B cell (primary cell): Measurements from ENCODE around the gene RGSL1. TPM values are rescaled to one million over a fixed set of nuclear protein-coding genes. Genes with fewer than 3 reads are reported as not detected.

Experiments
- ATAC-seq: fragments of 200-7000 bp; cut with Tn5 transposase; one replicate; pipeline ENCODE4 v1.10.0; 2021; ENCODE audit warnings: low read depth, mild to moderate bottlenecking, moderate number of reproducible peaks, moderate library complexity
- CTCF ChIA-PET: fragments of 350-600 bp; sonication (Branson Sonifier 250); formaldehyde crosslinking; loops from one replicate; lab custom pipeline; 2021; ENCODE audit warnings: antibody characterized with exemption, inconsistent platforms; lab: Charles Lee
- POLR2A ChIA-PET: fragments of 350-600 bp; sonication (Branson Sonifier 250); formaldehyde crosslinking; loops from one replicate; lab custom pipeline; 2021; ENCODE audit warnings: antibody characterized with exemption; lab: Charles Lee
- DNase-seq: peaks from one replicate; pipeline ENCODE4 v3.0.0; 2013
- H2AFZ ChIP-seq: 2 replicates; pipeline ENCODE4 v1.6.1; 2012; ENCODE audit warnings: mild to moderate bottlenecking, low read depth, low read length; ENCODE audit not compliant: insufficient read depth, poor library complexity, severe bottlenecking
- H3K27ac ChIP-seq, 2 donors: 1 replicate in 1 of 2; 2 replicates in 1 of 2; pipeline ENCODE4 v1.5.1; 2012 to 2013; ENCODE audit warnings: low read length in 2 of 2, mild to moderate bottlenecking in 2 of 2, moderate library complexity in 1 of 2
- H3K27me3 ChIP-seq, 4 experiments: fragments of 200-600 bp in 1 of 4; sonication (generic) in 1 of 4; replicated peaks in 1 of 4; 1 replicate in 2 of 4; 2 replicates in 2 of 4; pipeline versions ENCODE4 v1.6.1 to v1.7.0; 2013 to 2016; ENCODE audit warnings: low read length in 3 of 4, mild to moderate bottlenecking in 2 of 4, mixed read lengths in 1 of 4, moderate library complexity in 1 of 4; ENCODE audit not compliant: insufficient read depth in 4 of 4, control insufficient read depth in 3 of 4; ENCODE audit errors: control extremely low read depth in 1 of 4
- H3K36me3 ChIP-seq, 2 experiments: replicated peaks in 1 of 2; 1 replicate in 1 of 2; 2 replicates in 1 of 2; pipeline versions ENCODE4 v1.6.1 to v1.7.1; 2013; ENCODE audit warnings: low read length in 1 of 2; ENCODE audit not compliant: insufficient read depth in 2 of 2, control insufficient read depth in 1 of 2; ENCODE audit errors: control extremely low read depth in 1 of 2, extremely low read depth in 1 of 2
- H3K4me1 ChIP-seq, 2 donors: fragments of 200-600 bp in 1 of 2; sonication (generic) in 1 of 2; 1 replicate in 1 of 2; 2 replicates in 1 of 2; pipeline versions ENCODE4 v1.5.1 to v1.6.1; 2013 to 2017; ENCODE audit warnings: low read length in 2 of 2; ENCODE audit not compliant: control insufficient read depth in 2 of 2, insufficient read depth in 2 of 2
- H3K4me2 ChIP-seq: replicated peaks from 2 replicates; pipeline ENCODE3; 2012; ENCODE audit warnings: mild to moderate bottlenecking, low read depth, low read length; ENCODE audit not compliant: poor library complexity, severe bottlenecking
- H3K4me3 ChIP-seq, 5 experiments: fragments of 200-600 bp in 1 of 5; sonication (generic) in 1 of 5; 1 replicate in 3 of 5; 2 replicates in 2 of 5; pipeline versions ENCODE4 v1.5.1 to v1.7.0; 2011 to 2016; ENCODE audit warnings: low read length in 4 of 5, mild to moderate bottlenecking in 4 of 5, low read depth in 2 of 5, control low read depth in 1 of 5, moderate library complexity in 1 of 5; ENCODE audit not compliant: insufficient read depth in 1 of 5; ENCODE audit errors: control extremely low read depth in 1 of 5, extremely low read depth in 1 of 5
- H3K79me2 ChIP-seq: fragments of 200-600 bp; sonication (generic); one replicate; pipeline ENCODE4 v1.6.0; 2016; ENCODE audit warnings: low read length; ENCODE audit not compliant: control insufficient read depth, insufficient read depth
- H3K9ac ChIP-seq: fragments of 200-600 bp; sonication (generic); 2 replicates; pipeline ENCODE4 v1.6.1; 2017; ENCODE audit warnings: mild to moderate bottlenecking, low read length, moderate library complexity
- H3K9me3 ChIP-seq, 3 donors: one replicate each; pipeline versions ENCODE4 v1.6.1 to v1.7.1; 2013; ENCODE audit warnings: low read length in 2 of 3; ENCODE audit not compliant: control insufficient read depth in 2 of 3, insufficient read depth in 1 of 3; ENCODE audit errors: control extremely low read depth in 1 of 3
- H4K20me1 ChIP-seq: 2 replicates; pipeline ENCODE4 v1.6.0; 2012; ENCODE audit warnings: mild to moderate bottlenecking, low read length; ENCODE audit not compliant: insufficient read depth, control insufficient read depth, poor library complexity, severe bottlenecking
- H3K27ac Mint-ChIP-seq: one replicate; pipeline ENCODE4 v1.8.0; 2021; ENCODE audit warnings: mixed read lengths
- H3K27me3 Mint-ChIP-seq: one replicate; pipeline ENCODE4 v1.8.0; 2021; ENCODE audit warnings: mixed read lengths
- H3K4me1 Mint-ChIP-seq: one replicate; pipeline ENCODE4 v1.8.0; 2021; ENCODE audit warnings: mixed read lengths
- H3K4me3 Mint-ChIP-seq: one replicate; pipeline ENCODE4 v1.8.0; 2021; ENCODE audit warnings: mixed read lengths
- H3K9me3 Mint-ChIP-seq: one replicate; pipeline ENCODE4 v1.8.0; 2022; ENCODE audit warnings: mixed read lengths; ENCODE audit not compliant: insufficient read depth
- EZH2 ChIP-seq: IDR thresholded peaks from 2 replicates; pipeline ENCODE4 v1.6.1; 2012; ENCODE audit warnings: borderline replicate concordance, low read depth, mild to moderate bottlenecking, moderate library complexity, low read length; ENCODE audit not compliant: insufficient read depth, poor library complexity, severe bottlenecking
- WGBS: methylation state at CpG from one replicate; pipeline ENCODE4 v1.1.5; 2013; ENCODE audit warnings: missing lambda C conversion rate; ENCODE audit not compliant: insufficient coverage; 5-methylcytosine and 5-hydroxymethylcytosine counted together
- intact Hi-C: fragments of 100-400 bp; cut with micrococcal nuclease; formaldehyde crosslinking; loops from one replicate; pipeline ENCODE4 v1.10.0; 2022
- polyA minus RNA-seq: library from RNA; depleted of rRNA, polyadenylated mRNA; stranded (reverse); fragments of >200 nt; gene quantifications from 2 replicates; pipeline ENCODE4 v1.2.3, GENCODE V29; 2012
- polyA plus RNA-seq: library from polyadenylated mRNA; depleted of rRNA; stranded (reverse); fragments of >200 nt; gene quantifications from 2 replicates; pipeline ENCODE4 v1.2.3, GENCODE V29; 2012
- total RNA-seq, 2 donors: library from RNA; stranded (reverse); fragments of 120-200 nt in 1 of 2; gene quantifications; 1 replicate in 1 of 2; 2 replicates in 1 of 2; pipeline versions ENCODE4 v1.2.3 to v1.2.4, GENCODE V29; 2013 to 2022
- TF ChIP-seq, protein P1 (sequence below): fragments of 200-600 bp; IDR thresholded peaks from one replicate; pipeline ENCODE4 v1.8.0; 2022; ENCODE audit warnings: antibody characterized with exemption, mild to moderate bottlenecking

The RGSL1 gene
- total RNA-seq (not detected in 2 replicates), polyA plus RNA-seq (not detected in 2 replicates), polyA minus RNA-seq (not detected in 2 replicates)
- not detected for total RNA-seq (2013)

DNA sequence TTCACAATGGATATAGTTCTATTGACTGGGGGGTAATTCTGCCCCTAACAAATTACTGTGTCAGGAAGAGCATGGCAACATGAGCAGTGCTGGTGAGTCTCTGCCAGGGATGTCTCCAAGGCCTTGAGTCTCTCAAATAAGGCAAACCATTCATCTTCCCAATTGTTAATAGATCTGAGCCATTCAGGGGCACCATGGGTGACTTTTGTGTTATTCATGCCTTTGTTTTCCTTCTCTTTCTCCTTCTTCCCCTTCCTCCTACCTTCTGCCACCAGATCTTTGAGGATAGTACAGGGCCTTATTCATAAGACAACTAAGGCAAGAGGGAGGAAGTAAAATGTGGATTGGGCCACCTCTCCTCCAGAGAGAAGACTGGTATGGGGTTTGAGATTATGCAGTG, at the start of gene RGSL1:
Gene RGSL1, plus strand, starts transcription at position 60 of the 400 bp plus-strand sequence. Its CDS starts 20 bp downstream, at position 80.
- no peaks in the 10 kb centered on the region for H3K9me3 Mint-ChIP-seq
- DNase-seq = no peak
- H3K36me3 ChIP-seq = no peaks in the 10 kb centered on the region
- H3K4me1 ChIP-seq = peaks cover 0 to 3% of the 10 kb centered on the region in 2 donors
- no peak for ATAC-seq
- intact Hi-C loops = no loop called here
- H3K27me3 ChIP-seq = no peaks in the 10 kb centered on the region
- H2AFZ ChIP-seq = no peak within 1 kb of the TSS
- H3K27ac Mint-ChIP-seq = no peak within 1 kb of the TSS
- ChIA-PET POLR2A (no interaction called here), CTCF (interaction anchor here (2.9 kb wide), 1 partner anchor 145 kb away, joined by 19 read pairs; no protein-coding TSS in a partner anchor)
- no peak within 1 kb of the TSS for H3K4me3 Mint-ChIP-seq
- no peak within 1 kb of the TSS for H3K4me2 ChIP-seq
- H3K79me2 ChIP-seq = no peaks in the 10 kb centered on the region
- no peak within 1 kb of the TSS for H3K27ac ChIP-seq
- H3K9me3 ChIP-seq = no peaks in the 10 kb centered on the region
- H3K9ac ChIP-seq = no peak within 1 kb of the TSS
- no peaks in the 10 kb centered on the region for H4K20me1 ChIP-seq
- no peaks in the 10 kb centered on the region for H3K27me3 Mint-ChIP-seq
- TF ChIP-seq, protein P1, sequence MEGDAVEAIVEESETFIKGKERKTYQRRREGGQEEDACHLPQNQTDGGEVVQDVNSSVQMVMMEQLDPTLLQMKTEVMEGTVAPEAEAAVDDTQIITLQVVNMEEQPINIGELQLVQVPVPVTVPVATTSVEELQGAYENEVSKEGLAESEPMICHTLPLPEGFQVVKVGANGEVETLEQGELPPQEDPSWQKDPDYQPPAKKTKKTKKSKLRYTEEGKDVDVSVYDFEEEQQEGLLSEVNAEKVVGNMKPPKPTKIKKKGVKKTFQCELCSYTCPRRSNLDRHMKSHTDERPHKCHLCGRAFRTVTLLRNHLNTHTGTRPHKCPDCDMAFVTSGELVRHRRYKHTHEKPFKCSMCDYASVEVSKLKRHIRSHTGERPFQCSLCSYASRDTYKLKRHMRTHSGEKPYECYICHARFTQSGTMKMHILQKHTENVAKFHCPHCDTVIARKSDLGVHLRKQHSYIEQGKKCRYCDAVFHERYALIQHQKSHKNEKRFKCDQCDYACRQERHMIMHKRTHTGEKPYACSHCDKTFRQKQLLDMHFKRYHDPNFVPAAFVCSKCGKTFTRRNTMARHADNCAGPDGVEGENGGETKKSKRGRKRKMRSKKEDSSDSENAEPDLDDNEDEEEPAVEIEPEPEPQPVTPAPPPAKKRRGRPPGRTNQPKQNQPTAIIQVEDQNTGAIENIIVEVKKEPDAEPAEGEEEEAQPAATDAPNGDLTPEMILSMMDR = no peak
- TF ChIP-seq EZH2 = no peak
- peaks cover 2% of the 10 kb centered on the region for H3K4me1 Mint-ChIP-seq
- no peak within 1 kb of the TSS for H3K4me3 ChIP-seq

DNA sequence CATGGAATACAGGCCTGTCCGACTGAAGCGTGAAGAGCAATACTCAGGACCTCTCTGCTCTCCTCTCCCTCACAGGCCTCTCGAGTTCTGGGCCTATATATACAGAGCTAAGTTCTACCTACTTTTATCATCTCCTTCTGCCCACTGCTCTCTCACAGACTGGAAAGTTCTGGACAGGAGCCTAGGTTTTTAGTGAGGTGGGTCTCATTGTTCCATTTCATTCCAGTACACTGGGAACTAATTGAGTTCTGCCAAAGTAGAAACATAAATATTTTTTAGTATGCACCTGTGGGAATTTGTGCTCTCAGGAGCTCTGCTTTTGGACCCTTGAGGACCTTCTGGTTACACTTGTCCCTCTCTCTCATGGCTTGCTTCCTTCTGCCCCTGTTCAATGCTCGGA, 49.4 kb upstream of the RGSL1 start, which contains the start of gene TEDDM1:
Gene TEDDM1, minus strand, starts transcription at position 101 of the 400 bp plus-strand sequence. CDS start 182 bp downstream, outside the sequence.
- WGBS = 94% methylated on average over 3 of the region's 4 CpGs
- Mint-ChIP-seq H3K27ac (no peak within 1 kb of the TSS), H3K4me1 (peaks cover 2% of the 10 kb centered on the region)

More for the DNA sequence above, 49.4 kb upstream of the RGSL1 start, which contains the start of gene TEDDM1:
- Histone ChIP-seq H3K4me3 (no peak within 1 kb of the TSS), H3K36me3 (no peaks in the 10 kb centered on the region), H3K27ac (no peak within 1 kb of the TSS), H3K79me2 (no peaks in the 10 kb centered on the region), H3K9me3 (no peaks in the 10 kb centered on the region), H3K4me2 (no peak within 1 kb of the TSS), H3K4me1 (peaks cover 3 to 4% of the 10 kb centered on the region in 2 donors), H2AFZ (no peak within 1 kb of the TSS), H3K9ac (no peak within 1 kb of the TSS), H4K20me1 (no peaks in the 10 kb centered on the region), H3K27me3 (peaks cover 0 to 3% (median 1%) of the 10 kb centered on the region in 4 experiments)
- no peak for TF ChIP-seq EZH2
- TF ChIP-seq, protein P1 = no peak
- ATAC-seq (no peak), DNase-seq (no peak)
- peaks cover 17% of the 10 kb centered on the region for H3K27me3 Mint-ChIP-seq
- ChIA-PET POLR2A (no interaction called here), CTCF (interaction anchor here (0.6 to 11.0 kb wide), 3 partner anchors 258 to 430 kb away, joined by 4 to 378 read pairs (median 5); no protein-coding TSS in a partner anchor)
- peaks cover 2% of the 10 kb centered on the region for H3K9me3 Mint-ChIP-seq
- no peak within 1 kb of the TSS for H3K4me3 Mint-ChIP-seq
- intact Hi-C loops = no loop called here
